Gastroesophageal sphincter (tissue), 3 donors: Measurements from ENCODE around the gene INPP5A.
"Not testable (repeated sequence)": the region's sequence is repeated elsewhere in the genome, so short reads cannot be mapped to it uniquely, and the experiment has no call there.

Experiments
- CTCF ChIP-seq, 4 experiments: fragments of 200-600 bp in 2 of 4; fragments of 450-650 bp in 2 of 4; sonication (generic) in 1 of 4; IDR thresholded peaks; one replicate each; pipeline ENCODE4 v1.5.1; 2017 to 2019; ENCODE audit warnings: antibody characterized with exemption in 4 of 4, mild to moderate bottlenecking in 2 of 4, moderate library complexity in 2 of 4
- EP300 ChIP-seq: sonication (generic); formaldehyde crosslinking; IDR thresholded peaks from one replicate; pipeline ENCODE4 v1.6.1; 2017; ENCODE audit warnings: antibody characterized with exemption, mild to moderate bottlenecking
- POLR2A ChIP-seq, 2 donors: fragments of 450-650 bp; IDR thresholded peaks; one replicate each; pipeline ENCODE4 v1.6.1; 2017; ENCODE audit warnings: antibody characterized with exemption in 2 of 2, mild to moderate bottlenecking in 2 of 2, moderate library complexity in 1 of 2
- POLR2AphosphoS5 ChIP-seq: sonication (generic); formaldehyde crosslinking; IDR thresholded peaks from one replicate; pipeline ENCODE4 v1.6.1; 2017; ENCODE audit warnings: antibody characterized with exemption

GRCh38 chr10:132673746-132674145 lies 136.2 kb downstream of the INPP5A start:
- not testable (repeated sequence) for TF ChIP-seq CTCF (IDR thresholded peaks at IDR 0.05); POLR2A (IDR thresholded peaks at IDR 0.05); POLR2AphosphoS5; EP300
